Activated naive CD4-positive, alpha-beta T cell treated with anti-CD3 and anti-CD28 coated beads, Interleukin-2, amount 10 ng/mL, durations not matched to agents 7 days and 5 days (primary cell): ENCODE results near the gene TTC32.

ENCODE experiments used
- CTCF ChIA-PET: fragments of 350-600 bp; sonication (Branson Sonifier 250); formaldehyde crosslinking; loops from one replicate; lab custom pipeline; 2021; ENCODE audit warnings: antibody characterized with exemption; lab: Charles Lee
- DNase-seq: peaks from one replicate; pipeline ENCODE4 v3.0.0-alpha.2; 2020
- H3K27ac Mint-ChIP-seq: one replicate; pipeline ENCODE4 v1.8.0; 2021; ENCODE audit warnings: mild to moderate bottlenecking, moderate library complexity, mixed read lengths
- H3K27me3 Mint-ChIP-seq: one replicate; pipeline ENCODE4 v1.8.0; 2021; ENCODE audit warnings: mild to moderate bottlenecking, mixed read lengths
- H3K36me3 Mint-ChIP-seq: one replicate; pipeline ENCODE4 v1.8.0; 2021; ENCODE audit warnings: mixed read lengths
- H3K4me1 Mint-ChIP-seq: one replicate; pipeline ENCODE4 v1.8.0; 2021; ENCODE audit warnings: mixed read lengths
- H3K4me3 Mint-ChIP-seq: one replicate; pipeline ENCODE4 v1.8.0; 2021; ENCODE audit warnings: mild to moderate bottlenecking, moderate library complexity, mixed read lengths
- H3K9me3 Mint-ChIP-seq: one replicate; pipeline ENCODE4 v1.8.0; 2021; ENCODE audit warnings: mixed read lengths

The TTC32 gene

DNA sequence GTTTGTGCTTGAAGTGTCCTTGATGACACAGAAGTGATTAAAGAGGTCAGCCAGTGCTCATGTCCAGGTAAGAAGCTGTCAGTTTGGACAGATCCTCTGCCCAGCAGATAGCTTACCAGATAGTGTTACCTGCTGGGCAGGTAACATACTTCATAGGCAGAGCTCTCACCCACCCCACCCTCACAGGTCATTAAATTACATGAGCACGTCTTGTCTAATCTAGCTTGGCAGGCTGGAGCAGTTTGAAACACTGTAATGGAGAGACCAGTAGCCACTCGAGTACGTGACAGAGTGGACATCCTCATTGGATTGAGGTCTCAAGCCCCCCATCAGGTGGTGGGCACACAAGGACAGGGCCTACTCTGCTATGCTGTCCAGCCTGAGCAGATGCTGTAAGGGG, 27.1 kb downstream of the TTC32 start:
- CTCF ChIA-PET = interaction anchor here (2.5 kb wide), 1 partner anchor 10 kb away, joined by 7 read pairs; no protein-coding TSS in a partner anchor
- Mint-ChIP-seq H3K4me3 (no peak overlapping the region), H3K9me3 (no peaks in the 10 kb centered on the region), H3K4me1 (peaks cover 8% of the 10 kb centered on the region), H3K36me3 (peaks cover 12% of the 10 kb centered on the region), H3K27me3 (no peaks in the 10 kb centered on the region), H3K27ac (no peak overlapping the region)
- no peak for DNase-seq

DNA sequence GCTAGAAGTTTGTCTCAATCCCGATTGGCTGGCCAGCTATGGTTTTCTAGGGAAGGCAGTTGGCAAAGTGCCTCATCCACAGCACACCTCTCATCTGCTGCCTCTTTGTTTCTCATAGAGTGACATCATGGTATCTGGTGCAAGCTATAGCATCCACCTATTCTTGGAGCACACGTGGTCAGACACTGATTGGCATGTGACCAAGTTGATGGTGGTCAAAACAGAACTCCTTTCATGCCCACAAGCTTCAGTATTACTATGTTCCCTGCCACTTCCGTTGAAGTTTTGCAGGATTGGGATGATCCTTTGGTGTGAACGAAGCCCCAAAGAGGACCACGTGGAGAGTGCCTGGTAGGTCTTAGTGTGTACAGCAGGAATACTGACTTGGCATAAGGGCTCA, 28.8 kb downstream of the TTC32 start:
- peaks cover 12% of the 10 kb centered on the region for H3K36me3 Mint-ChIP-seq
- H3K9me3 Mint-ChIP-seq = no peaks in the 10 kb centered on the region
- CTCF ChIA-PET = interaction anchor here (1.1 kb wide), 1 partner anchor 10 kb away, joined by 5 read pairs; no protein-coding TSS in a partner anchor
- peaks cover 3% of the 10 kb centered on the region for H3K27me3 Mint-ChIP-seq
- H3K4me1 Mint-ChIP-seq = peaks cover 23% of the 10 kb centered on the region
- DNase-seq = no peak
- no peak overlapping the region for H3K27ac Mint-ChIP-seq
- H3K4me3 Mint-ChIP-seq = no peak overlapping the region

DNA sequence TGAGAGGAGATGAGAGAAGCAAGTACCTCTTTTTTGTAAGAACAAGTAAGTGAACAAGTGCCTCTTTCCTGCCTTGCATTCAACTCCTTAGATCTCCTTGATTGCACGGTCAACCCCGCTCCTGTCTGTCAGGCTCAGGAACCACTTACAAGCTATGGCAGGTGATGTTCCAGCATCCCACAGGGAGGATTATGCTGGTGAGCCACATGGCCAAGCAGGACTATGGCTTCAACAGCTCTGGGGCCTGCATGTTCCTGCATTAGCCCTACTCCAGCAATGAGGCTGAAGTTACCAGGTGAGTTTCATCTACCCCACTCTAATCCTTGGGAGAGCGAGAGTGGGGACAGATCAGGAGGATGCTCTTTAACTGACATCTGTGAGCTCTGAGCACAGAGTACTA, 29.5 kb downstream of the TTC32 start:
- Mint-ChIP-seq H3K4me3 (no peak overlapping the region), H3K4me1 (peaks cover 29% of the 10 kb centered on the region), H3K9me3 (no peaks in the 10 kb centered on the region), H3K36me3 (peaks cover 12% of the 10 kb centered on the region), H3K27me3 (peaks cover 6% of the 10 kb centered on the region), H3K27ac (no peak overlapping the region)
- no peak for DNase-seq
- CTCF ChIA-PET = interaction anchor here (1.1 kb wide), 1 partner anchor 9 kb away, joined by 5 read pairs; no protein-coding TSS in a partner anchor

DNA sequence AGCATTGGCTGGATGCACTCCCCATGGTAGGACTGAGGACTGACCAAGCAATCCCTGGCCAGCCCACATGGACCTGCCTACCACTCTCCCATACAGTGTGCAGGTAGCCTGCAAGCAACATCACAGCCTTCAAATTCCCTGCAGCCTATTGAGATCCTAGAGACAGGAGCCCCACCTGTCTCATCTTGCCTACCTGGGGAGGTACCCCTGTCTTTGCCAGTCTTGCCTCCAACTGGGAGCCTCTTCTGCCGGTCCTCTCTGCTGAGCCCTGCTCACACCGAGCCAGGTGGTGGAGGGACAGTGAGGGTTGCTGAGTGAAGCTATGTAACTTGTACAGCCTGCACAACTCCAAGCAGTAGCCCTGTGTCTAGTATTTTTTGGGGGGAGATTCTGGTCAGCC, 29.9 kb downstream of the TTC32 start:
- H3K9me3 Mint-ChIP-seq = no peaks in the 10 kb centered on the region
- DNase-seq = no peak
- H3K27me3 Mint-ChIP-seq = peaks cover 9% of the 10 kb centered on the region
- no peak overlapping the region for H3K4me3 Mint-ChIP-seq
- H3K36me3 Mint-ChIP-seq = peaks cover 11% of the 10 kb centered on the region
- peaks cover 29% of the 10 kb centered on the region for H3K4me1 Mint-ChIP-seq
- CTCF ChIA-PET = interaction anchor here (1.1 kb wide), 1 partner anchor 8 kb away, joined by 5 read pairs; no protein-coding TSS in a partner anchor
- no peak overlapping the region for H3K27ac Mint-ChIP-seq

DNA sequence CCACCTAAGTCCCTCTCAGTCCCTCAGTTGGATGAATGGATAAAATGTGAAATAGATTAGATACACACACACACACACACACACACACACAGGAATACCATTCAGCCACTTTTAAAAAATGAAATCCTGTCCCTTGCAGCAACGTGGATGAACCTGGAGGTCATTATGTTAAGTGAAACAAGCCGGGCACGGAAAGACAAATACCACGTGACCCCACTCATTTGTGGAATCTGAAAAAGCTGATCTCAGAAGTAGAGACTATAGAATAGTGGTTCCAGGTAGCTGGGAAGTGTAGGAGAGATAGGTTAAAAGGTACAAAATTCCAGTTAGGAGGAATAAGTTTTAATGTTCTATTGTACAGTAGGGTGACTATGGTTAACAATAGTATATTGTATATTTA, 31.0 kb downstream of the TTC32 start:
- peaks cover 9% of the 10 kb centered on the region for H3K27me3 Mint-ChIP-seq
- CTCF ChIA-PET = no interaction called here

DNA sequence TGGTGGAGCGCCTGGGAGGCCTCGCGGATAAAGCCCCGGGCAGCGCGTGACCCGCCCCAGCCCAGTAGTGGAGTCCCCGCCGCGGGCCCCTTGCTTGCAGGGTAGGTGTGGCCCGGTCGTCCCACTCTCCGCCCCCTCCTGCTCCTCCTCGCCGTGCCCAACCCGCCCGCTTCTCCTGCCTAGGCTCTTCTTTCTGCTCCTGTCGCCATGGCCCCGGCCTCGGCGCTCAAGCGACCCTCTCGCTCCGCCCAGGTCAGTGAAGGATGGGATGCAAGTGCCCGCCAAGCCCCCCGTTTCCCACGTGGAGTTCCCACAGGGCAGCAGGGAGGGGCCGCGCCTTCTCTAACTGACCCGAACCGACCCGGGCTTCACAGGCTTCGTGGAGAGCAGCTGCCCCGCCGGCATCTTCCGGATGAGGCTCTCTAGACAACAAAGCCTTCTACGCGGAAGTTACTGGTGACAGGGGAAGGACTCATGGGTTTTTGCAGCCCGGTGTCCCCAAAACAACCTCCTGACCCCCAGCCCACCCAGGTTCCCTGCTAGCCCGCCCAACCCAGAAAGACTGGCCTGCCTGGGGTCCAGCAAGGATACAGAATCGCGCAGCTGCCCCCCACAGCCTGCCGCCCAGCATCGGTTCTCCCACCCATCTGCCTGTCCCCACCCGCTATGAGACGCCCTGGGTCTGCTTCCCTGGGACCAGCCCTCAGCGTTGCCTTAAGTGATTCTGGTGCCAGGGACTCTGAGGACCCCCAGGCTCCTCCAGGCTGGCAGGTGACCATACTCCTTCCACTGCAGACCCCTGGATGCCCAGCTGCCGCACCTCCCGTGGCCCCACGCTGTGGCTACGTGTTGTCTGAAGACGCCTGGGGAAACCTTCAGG, 32.8 kb downstream of the TTC32 start:
- CTCF ChIA-PET = interaction anchor here (1.1 kb wide), 1 partner anchor 29 kb away, joined by 4 read pairs; no protein-coding TSS in a partner anchor

More for the DNA sequence above, 31.0 kb downstream of the TTC32 start:
- H3K4me1 Mint-ChIP-seq = peaks cover 29% of the 10 kb centered on the region
- H3K9me3 Mint-ChIP-seq = no peaks in the 10 kb centered on the region
- no peak overlapping the region for H3K27ac Mint-ChIP-seq
- peaks cover 8% of the 10 kb centered on the region for H3K36me3 Mint-ChIP-seq
- no peak for DNase-seq
- H3K4me3 Mint-ChIP-seq = no peak overlapping the region

DNA sequence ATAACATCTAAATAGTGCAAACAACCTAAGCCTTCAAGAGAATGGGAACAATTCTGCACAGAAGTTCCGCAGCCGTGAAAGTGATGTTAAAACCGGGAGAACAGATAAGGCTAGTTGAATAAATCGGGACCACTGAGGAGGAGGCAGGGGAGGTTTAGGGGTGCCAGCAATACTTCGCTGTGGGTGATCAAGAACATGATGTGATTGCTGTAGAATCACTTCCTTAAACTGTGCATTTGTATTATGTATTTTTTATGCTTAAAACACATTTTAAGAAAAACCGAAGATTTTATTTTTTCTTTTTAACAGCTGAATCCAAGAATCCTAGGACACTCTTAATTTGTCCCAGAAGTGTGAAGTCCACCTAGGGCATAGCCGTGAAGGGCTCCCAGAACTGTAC, 33.6 kb downstream of the TTC32 start:
- peaks cover 4% of the 10 kb centered on the region for H3K36me3 Mint-ChIP-seq
- peaks cover 16% of the 10 kb centered on the region for H3K27me3 Mint-ChIP-seq
- peak overlapping the region; percentile 87 for H3K4me3 Mint-ChIP-seq
- H3K9me3 Mint-ChIP-seq = no peaks in the 10 kb centered on the region
- H3K27ac Mint-ChIP-seq = peak overlapping the region; percentile 19
- CTCF ChIA-PET = interaction anchor here (1.1 kb wide), 1 partner anchor 29 kb away, joined by 4 read pairs; no protein-coding TSS in a partner anchor
- DNase-seq = no peak
- H3K4me1 Mint-ChIP-seq = peaks cover 29% of the 10 kb centered on the region

More for the DNA sequence above, 32.8 kb downstream of the TTC32 start:
- H3K27ac Mint-ChIP-seq = peak overlapping the region; percentile 92
- peaks cover 29% of the 10 kb centered on the region for H3K4me1 Mint-ChIP-seq
- H3K36me3 Mint-ChIP-seq = peaks cover 4% of the 10 kb centered on the region
- peak; percentile 81 for DNase-seq
- peaks cover 12% of the 10 kb centered on the region for H3K27me3 Mint-ChIP-seq
- H3K4me3 Mint-ChIP-seq = peak overlapping the region; percentile 87
- no peaks in the 10 kb centered on the region for H3K9me3 Mint-ChIP-seq

DNA sequence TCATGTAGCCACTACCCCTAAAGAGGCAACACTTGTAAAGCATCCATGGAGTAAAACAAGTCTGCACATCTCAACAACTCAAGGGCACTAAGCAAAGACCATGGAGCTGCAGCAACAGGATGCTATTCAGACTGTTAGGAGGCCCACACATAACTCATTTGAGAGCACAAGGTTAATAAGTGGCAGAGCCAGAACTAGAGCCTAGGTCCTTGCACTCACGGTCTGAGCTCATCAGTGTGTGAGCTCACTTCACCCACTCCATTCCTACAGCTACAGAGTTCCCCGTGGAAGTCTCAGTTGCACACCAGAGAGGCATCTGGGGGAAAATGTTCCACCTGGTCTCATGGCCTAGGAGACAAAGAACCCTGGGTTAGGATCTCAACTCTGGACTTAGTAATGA, 35.0 kb downstream of the TTC32 start:
- no peaks in the 10 kb centered on the region for H3K36me3 Mint-ChIP-seq
- no peak overlapping the region for H3K27ac Mint-ChIP-seq
- CTCF ChIA-PET = no interaction called here
- no peaks in the 10 kb centered on the region for H3K9me3 Mint-ChIP-seq
- peaks cover 18% of the 10 kb centered on the region for H3K27me3 Mint-ChIP-seq
- no peak for DNase-seq
- peaks cover 29% of the 10 kb centered on the region for H3K4me1 Mint-ChIP-seq
- H3K4me3 Mint-ChIP-seq = no peak overlapping the region

DNA sequence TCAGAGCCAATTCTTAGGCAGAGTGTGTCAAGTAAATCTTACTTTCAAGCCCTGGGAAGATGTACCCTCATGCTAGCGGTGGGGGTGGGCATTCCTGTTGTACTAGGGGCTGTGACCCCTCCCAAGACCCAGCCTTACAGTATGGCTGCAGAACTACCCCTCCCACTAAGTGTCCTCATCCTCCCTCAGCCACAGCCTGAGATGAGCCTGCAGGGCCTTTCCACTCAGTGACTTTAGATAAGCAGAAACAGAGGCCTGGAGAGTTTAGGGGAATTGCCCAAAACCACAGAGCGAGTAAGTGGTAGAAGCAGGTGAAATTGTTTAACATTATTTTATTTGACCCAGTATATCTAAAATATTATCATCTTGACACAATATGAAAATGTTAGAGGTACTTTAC, 36.6 kb downstream of the TTC32 start:
- no peak for DNase-seq
- Mint-ChIP-seq H3K27me3 (peaks cover 24% of the 10 kb centered on the region), H3K27ac (no peak overlapping the region), H3K4me3 (no peak overlapping the region), H3K9me3 (no peaks in the 10 kb centered on the region), H3K36me3 (no peaks in the 10 kb centered on the region), H3K4me1 (peaks cover 25% of the 10 kb centered on the region)
- CTCF ChIA-PET = interaction anchor here (0.6 to 4.8 kb wide), 8 partner anchors 10 to 1474 kb away, joined by 3 to 36 read pairs (median 5); no protein-coding TSS in a partner anchor

DNA sequence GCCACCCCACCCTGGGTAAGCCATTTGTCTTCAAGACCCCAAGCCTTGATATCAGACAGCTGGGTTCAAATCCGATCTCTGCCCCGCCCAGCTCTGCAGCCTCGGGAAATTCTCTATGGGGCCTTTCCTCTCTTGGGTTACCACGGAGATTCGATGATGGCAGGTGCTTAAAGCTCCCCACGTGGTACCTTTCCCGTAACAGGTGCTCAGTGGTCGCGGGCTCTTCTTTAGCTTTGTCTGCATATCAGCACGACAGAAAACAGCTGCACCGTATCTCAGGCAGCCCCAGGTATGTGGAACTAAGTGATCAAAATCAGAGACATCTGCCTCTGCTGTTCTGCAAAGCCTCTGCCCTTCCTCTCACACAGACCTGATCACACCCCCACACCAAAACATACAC, 37.4 kb downstream of the TTC32 start:
- Mint-ChIP-seq H3K4me1 (peaks cover 18% of the 10 kb centered on the region), H3K36me3 (no peaks in the 10 kb centered on the region), H3K27ac (no peak overlapping the region), H3K4me3 (no peak overlapping the region), H3K27me3 (peaks cover 24% of the 10 kb centered on the region), H3K9me3 (no peaks in the 10 kb centered on the region)
- no peak for DNase-seq
- CTCF ChIA-PET = interaction anchor here (1.2 to 4.8 kb wide), 9 partner anchors 8 to 1431 kb away, joined by 3 to 36 read pairs (median 5); no protein-coding TSS in a partner anchor

DNA sequence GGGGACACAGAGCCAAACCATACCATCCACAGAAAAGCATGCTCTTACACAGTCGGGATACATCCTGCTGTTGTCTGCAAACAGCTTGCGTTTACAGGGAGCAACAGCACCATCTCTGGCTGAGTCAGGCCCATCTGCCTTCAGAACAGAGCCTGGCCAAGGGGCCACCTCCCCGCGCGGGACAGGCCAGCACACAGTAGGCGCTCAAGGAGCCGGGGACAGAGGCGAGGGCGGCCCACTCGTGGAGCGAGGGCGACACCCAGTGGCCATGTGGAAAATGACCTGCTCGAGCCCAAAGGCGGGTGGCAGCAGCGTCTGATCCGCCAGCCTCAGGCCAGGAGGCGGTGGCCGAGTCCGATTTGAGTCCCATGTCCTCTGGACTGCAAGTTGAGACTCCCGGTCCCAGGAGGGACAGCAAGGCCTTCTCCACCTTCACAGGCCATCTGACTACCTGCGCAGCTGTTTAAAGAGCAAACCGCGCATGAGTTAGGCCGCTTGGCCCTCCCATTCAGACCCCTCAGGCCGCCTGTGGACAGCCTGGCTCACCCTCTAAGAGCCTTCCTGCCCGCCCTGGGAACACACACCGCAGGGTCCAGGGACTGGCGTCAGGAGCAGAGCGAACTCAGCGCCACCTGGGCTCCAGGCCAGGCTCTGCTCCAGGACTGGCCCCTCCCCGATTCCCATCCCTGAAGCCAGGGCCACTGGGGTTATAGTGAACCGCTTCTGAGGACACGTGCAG, 38.3 kb downstream of the TTC32 start:
- no peaks in the 10 kb centered on the region for H3K36me3 Mint-ChIP-seq
- H3K9me3 Mint-ChIP-seq = no peaks in the 10 kb centered on the region
- peaks cover 25% of the 10 kb centered on the region for H3K27me3 Mint-ChIP-seq
- no peak overlapping the region for H3K4me3 Mint-ChIP-seq
- peak; percentile 74 for DNase-seq
- H3K27ac Mint-ChIP-seq = no peak overlapping the region
- CTCF ChIA-PET = interaction anchor here (0.7 to 4.8 kb wide), 12 partner anchors 9 to 1434 kb away, joined by 3 to 36 read pairs (median 4); no protein-coding TSS in a partner anchor
- H3K4me1 Mint-ChIP-seq = peaks cover 11% of the 10 kb centered on the region

DNA sequence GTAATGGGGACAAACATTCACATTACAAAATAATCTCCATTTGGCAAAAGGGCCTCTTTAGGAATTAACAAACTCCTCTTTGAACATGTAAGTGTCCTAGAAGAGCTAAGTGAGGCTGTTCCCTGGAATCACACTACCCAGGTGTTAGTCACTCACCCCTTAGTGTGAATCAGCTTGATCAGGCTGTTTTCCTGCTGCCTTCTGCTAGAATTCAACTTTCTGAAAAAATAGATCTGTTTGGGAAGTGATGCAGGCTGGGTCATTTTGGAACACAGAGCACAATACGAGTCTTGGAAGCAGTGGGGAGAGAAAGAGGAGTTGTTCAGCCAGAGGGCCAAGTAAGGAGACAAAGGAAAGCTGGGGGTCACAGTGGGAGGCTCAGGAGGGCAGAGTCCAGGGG, 40.0 kb downstream of the TTC32 start:
- no peak overlapping the region for H3K4me3 Mint-ChIP-seq
- no peak for DNase-seq
- peaks cover 35% of the 10 kb centered on the region for H3K27me3 Mint-ChIP-seq
- CTCF ChIA-PET = interaction anchor here (4.8 kb wide), 1 partner anchor 513 kb away, joined by 36 read pairs; no protein-coding TSS in a partner anchor
- H3K36me3 Mint-ChIP-seq = no peaks in the 10 kb centered on the region
- H3K9me3 Mint-ChIP-seq = no peaks in the 10 kb centered on the region
- H3K27ac Mint-ChIP-seq = no peak overlapping the region
- H3K4me1 Mint-ChIP-seq = no peaks in the 10 kb centered on the region

DNA sequence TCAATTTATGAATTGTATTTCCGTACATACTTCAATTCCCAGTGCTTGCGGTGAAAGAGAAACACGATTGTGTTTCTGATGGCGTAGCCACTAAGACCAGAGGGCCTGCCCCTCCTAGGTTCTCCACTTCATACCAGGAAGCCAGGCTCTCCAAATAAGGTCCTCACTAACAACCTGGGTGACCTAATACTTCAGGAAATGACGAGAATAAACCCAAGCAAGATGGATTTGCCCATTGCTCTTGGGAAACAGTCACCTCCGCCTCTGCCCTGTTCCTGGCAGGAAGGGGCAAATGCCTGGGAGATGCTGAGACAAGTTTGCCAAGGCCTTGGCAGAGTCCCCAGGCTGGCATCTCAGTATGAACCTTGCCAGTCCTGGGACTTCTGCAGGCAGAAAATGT, 41.8 kb downstream of the TTC32 start:
- DNase-seq = no peak
- H3K9me3 Mint-ChIP-seq = no peaks in the 10 kb centered on the region
- CTCF ChIA-PET = no interaction called here
- no peaks in the 10 kb centered on the region for H3K36me3 Mint-ChIP-seq
- peaks cover 37% of the 10 kb centered on the region for H3K27me3 Mint-ChIP-seq
- no peaks in the 10 kb centered on the region for H3K4me1 Mint-ChIP-seq
- no peak overlapping the region for H3K27ac Mint-ChIP-seq
- H3K4me3 Mint-ChIP-seq = no peak overlapping the region

DNA sequence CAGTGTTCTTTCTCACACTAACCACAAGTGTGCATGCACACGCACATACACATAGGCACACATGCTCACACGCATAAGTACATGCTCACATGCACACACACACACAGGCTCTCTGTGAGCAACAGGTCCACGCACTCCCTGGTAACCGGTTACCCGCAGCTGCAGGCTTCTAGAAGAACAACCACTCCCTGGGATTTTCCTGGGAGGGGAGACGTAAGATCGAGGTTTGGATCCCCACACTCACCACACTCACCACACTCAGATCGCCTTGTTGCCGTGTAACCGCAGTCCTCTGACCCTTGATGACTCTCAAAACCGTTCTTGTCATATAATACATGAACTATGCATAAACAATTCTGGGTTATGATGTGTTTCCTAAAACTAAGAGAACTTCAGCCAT, 42.2 kb downstream of the TTC32 start:
- CTCF ChIA-PET = no interaction called here
- Mint-ChIP-seq H3K27me3 (peaks cover 35% of the 10 kb centered on the region), H3K27ac (no peak overlapping the region), H3K4me3 (no peak overlapping the region), H3K4me1 (no peaks in the 10 kb centered on the region), H3K9me3 (no peaks in the 10 kb centered on the region), H3K36me3 (no peaks in the 10 kb centered on the region)
- DNase-seq = no peak
